Pulmonary artery endothelial cell (primary cell): Measurements from ENCODE around the gene HLA-B. TPM values are rescaled to one million over a fixed set of nuclear protein-coding genes. Genes with fewer than 3 reads are reported as not detected.

Experiments
- DNase-seq: peaks from one replicate; pipeline ENCODE4 v3.0.0-alpha.2; 2011; ENCODE audit warnings: low read depth, low spot score
- total RNA-seq: library from RNA; depleted of rRNA; stranded (reverse); fragments of >200 nt; gene quantifications from 2 replicates; pipeline ENCODE4 v1.2.3, GENCODE V29; 2014

Gene HLA-B
- total RNA-seq, 1 donor from 2014 or later, result 538 TPM

GRCh38 chr6:31353384-31353945, 3.5 kb downstream of the HLA-B start:
- DNase-seq, result no peak

GRCh38 chr6:31352683-31353383, 4.1 kb downstream of the HLA-B start:
- no peak for DNase-seq

GRCh38 chr6:31352310-31352682, 4.7 kb downstream of the HLA-B start:
- DNase-seq, result no peak

GRCh38 chr6:31351401-31352309, 5.3 kb downstream of the HLA-B start:
- no peak for DNase-seq

- DNase-seq, result no peak
Measured at GRCh38 chr6:31351033-31351380, 6.0 kb downstream of the HLA-B start.

GRCh38 chr6:31350196-31351032, 6.6 kb downstream of the HLA-B start:
- DNase-seq, result no peak

- no peak for DNase-seq
Measured at GRCh38 chr6:31349301-31349700, 7.7 kb downstream of the HLA-B start.

- DNase-seq, result peak; percentile 10
Measured at GRCh38 chr6:31345026-31345730, 11.8 kb downstream of the HLA-B start.

- DNase-seq, result no peak
Measured at GRCh38 chr6:31340228-31340627, 16.8 kb downstream of the HLA-B start.

GRCh38 chr6:31339210-31339609, 17.8 kb downstream of the HLA-B start:
- DNase-seq, result no peak

- no peak for DNase-seq
Measured at GRCh38 chr6:31336896-31337496, 20.0 kb downstream of the HLA-B start.

GRCh38 chr6:31332637-31333602, 24.1 kb downstream of the HLA-B start:
- DNase-seq, result no peak

- DNase-seq, result no peak
Measured at GRCh38 chr6:31328355-31328960, 28.5 kb downstream of the HLA-B start.

GRCh38 chr6:31321820-31322219, 35.2 kb downstream of the HLA-B start:
- no peak for DNase-seq

GRCh38 chr6:31321005-31321707, 35.8 kb downstream of the HLA-B start:
- DNase-seq, result no peak

GRCh38 chr6:31317036-31317435, 39.9 kb downstream of the HLA-B start:
- no peak for DNase-seq

- no peak for DNase-seq
Measured at GRCh38 chr6:31309641-31310040, 47.3 kb downstream of the HLA-B start.

- no peak for DNase-seq
Measured at GRCh38 chr6:31308845-31309175, 48.2 kb downstream of the HLA-B start.
